Endothelial cell of umbilical vein (primary cell): ENCODE measurements around the gene ZYX. TPM values are rescaled to one million over a fixed set of nuclear protein-coding genes. Genes with fewer than 3 reads are reported as not detected.

Experiments
- BruUV-seq: library from RNA; stranded (reverse); fragments of 400-500 nt; replicated peaks from 2 replicates; lab custom pipeline; 2021; lab: Mats Ljungman, UMichigan
- CTCF ChIA-PET: fragments of 300-600, 350-600 bp; sonication (Branson Sonifier 250); formaldehyde crosslinking; loops from one replicate; lab custom pipeline; 2021; ENCODE audit warnings: antibody characterized with exemption, inconsistent platforms; lab: Charles Lee
- POLR2A ChIA-PET: fragments of 300-600, 350-600 bp; sonication (Branson Sonifier 250); formaldehyde crosslinking; loops from one replicate; lab custom pipeline; 2021; ENCODE audit warnings: antibody characterized with exemption, inconsistent platforms; lab: Charles Lee
- DNase-seq: peaks from one replicate; pipeline ENCODE4 v3.0.0-alpha.2; 2011; ENCODE audit warnings: low read depth, low spot score
- FAIRE-seq: peaks from 2 replicates; lab custom pipeline; 2011; peaks lifted over from hg19 to GRCh38; lab: Jason Lieb, UNC
- H2AFZ ChIP-seq: 2 replicates; pipeline ENCODE4 v1.6.0; 2012; ENCODE audit warnings: low read depth, low read length, control low read depth, inconsistent platforms
- H3K27ac ChIP-seq: 2 replicates; pipeline ENCODE4 v1.5.1; 2011; ENCODE audit warnings: low read depth, mild to moderate bottlenecking, control low read depth, low read length, moderate library complexity; ENCODE audit not compliant: insufficient read depth
- H3K27me3 ChIP-seq, 2 experiments: 2 replicates each; pipeline versions ENCODE4 v1.6.0 to v1.6.1; 2011; ENCODE audit warnings: low read length in 2 of 2, mixed read lengths in 1 of 2; ENCODE audit not compliant: control insufficient read depth in 2 of 2, insufficient read depth in 2 of 2
- H3K36me3 ChIP-seq, 2 experiments: 2 replicates in 1 of 2; 3 replicates in 1 of 2; pipeline ENCODE4 v1.5.1; 2011; ENCODE audit warnings: low read length in 2 of 2, mild to moderate bottlenecking in 1 of 2, moderate library complexity in 1 of 2; ENCODE audit not compliant: control insufficient read depth in 2 of 2, insufficient read depth in 2 of 2; ENCODE audit errors: extremely low read depth in 1 of 2
- H3K4me1 ChIP-seq: 3 replicates; pipeline ENCODE4 v1.5.1; 2011; ENCODE audit warnings: mild to moderate bottlenecking, low read length; ENCODE audit not compliant: control insufficient read depth, insufficient read depth; ENCODE audit errors: extremely low read depth
- H3K4me2 ChIP-seq: 2 replicates; pipeline ENCODE4 v1.6.1; 2011; ENCODE audit warnings: low read length, control low read depth, mixed read lengths; ENCODE audit not compliant: insufficient read depth
- H3K4me3 ChIP-seq, 3 experiments: fragments of 200-600 bp in 1 of 3; sonication (generic), shearing (Covaris generic) in 1 of 3; replicated peaks in 1 of 3; 2 replicates each; pipeline ENCODE4 v1.5.1; 2011 to 2016; ENCODE audit warnings: control low read depth in 3 of 3, low read length in 3 of 3, mild to moderate bottlenecking in 2 of 3, inconsistent platforms in 1 of 3, low read depth in 1 of 3, moderate library complexity in 1 of 3; ENCODE audit not compliant: insufficient read depth in 1 of 3
- H3K79me2 ChIP-seq: 2 replicates; pipeline ENCODE4 v1.6.0; 2012; ENCODE audit warnings: low read length, inconsistent platforms; ENCODE audit not compliant: control insufficient read depth, insufficient read depth
- H3K9ac ChIP-seq: replicated peaks from 2 replicates; pipeline ENCODE3; 2011; ENCODE audit warnings: low read length, control low read depth; ENCODE audit not compliant: insufficient read depth; ENCODE audit errors: extremely low read depth
- H3K9me1 ChIP-seq: replicated peaks from 3 replicates; pipeline ENCODE4 v1.6.0; 2011; ENCODE audit warnings: mild to moderate bottlenecking, low read length; ENCODE audit not compliant: control insufficient read depth, insufficient read depth; ENCODE audit errors: extremely low read depth
- H3K9me3 ChIP-seq: replicated peaks from 2 replicates; pipeline ENCODE4 v1.5.1; 2012; ENCODE audit warnings: low read length, inconsistent platforms; ENCODE audit not compliant: control insufficient read depth, insufficient read depth
- H4K20me1 ChIP-seq: replicated peaks from 2 replicates; pipeline ENCODE3; 2011; ENCODE audit warnings: mild to moderate bottlenecking, low read length; ENCODE audit not compliant: control insufficient read depth, insufficient read depth; ENCODE audit errors: extremely low read depth
- EZH2 ChIP-seq: IDR thresholded peaks from 2 replicates; pipeline ENCODE4 v1.6.1; 2012; ENCODE audit warnings: borderline replicate concordance, low read depth, mild to moderate bottlenecking, moderate library complexity, low read length, inconsistent platforms; ENCODE audit not compliant: severe bottlenecking
- FOS ChIP-seq: IDR thresholded peaks from 2 replicates; pipeline ENCODE4 v1.6.1; 2011; ENCODE audit warnings: mild to moderate bottlenecking, low read length, moderate library complexity, borderline replicate concordance; ENCODE audit not compliant: insufficient read depth
- GATA2 ChIP-seq: IDR thresholded peaks from 2 replicates; pipeline ENCODE4 v1.7.0; 2011; ENCODE audit warnings: low read depth, mild to moderate bottlenecking, moderate library complexity, mixed read lengths, low read length; ENCODE audit not compliant: insufficient read length, insufficient read depth
- JUN ChIP-seq: IDR thresholded peaks from 2 replicates; pipeline ENCODE4 v1.6.1; 2011; ENCODE audit warnings: borderline replicate concordance, low read depth; ENCODE audit not compliant: insufficient read length, insufficient read depth
- MYC ChIP-seq: IDR thresholded peaks from one replicate; pipeline ENCODE4 v1.6.1; 2011; ENCODE audit warnings: mild to moderate bottlenecking, low read depth, low read length
- POLR2A ChIP-seq: IDR thresholded peaks from 2 replicates; pipeline ENCODE4 v1.6.1; 2012; ENCODE audit warnings: low read depth, mild to moderate bottlenecking, control low read depth, low read length
- POLR2AphosphoS5 ChIP-seq: IDR thresholded peaks from 2 replicates; pipeline ENCODE4 v1.6.1; 2012; ENCODE audit warnings: low read depth, mild to moderate bottlenecking, control low read depth, low read length, moderate library complexity; ENCODE audit not compliant: insufficient read depth
- dilution Hi-C: fragments of 300-500 bp; cut with MboI; formaldehyde crosslinking; loops from one replicate; pipeline ENCODE4 v1.15.0; 2019; ENCODE audit warnings: low sequenced_read_pairs; ENCODE audit not compliant: extremely low pct_ligation_motif_present
- intact Hi-C: fragments of 100-400 bp; cut with micrococcal nuclease; formaldehyde crosslinking; loops from one replicate; pipeline ENCODE4 v1.10.0; 2022
- polyA plus RNA-seq, 4 experiments: library from polyadenylated mRNA; depleted of rRNA in 3 of 4; stranded (reverse) in 3 of 4; unstranded in 1 of 4; fragments of >200 nt; gene quantifications; 2 replicates each; pipeline versions ENCODE4 v1.2.1 to v1.2.3, GENCODE V29; 2011 to 2012; ENCODE audit warnings: missing spikeins in 1 of 4
- total RNA-seq: library from RNA; stranded (reverse); gene quantifications from 2 replicates; pipeline ENCODE4 v1.2.3, GENCODE V29; 2021

Gene ZYX
- total and polyA plus RNA-seq, 2 donors (not counting 3 experiments of a cell fraction or from before 2014, with no cell fraction given), result 196 to 545 TPM

- POLR2A ChIA-PET, result interaction anchor here (0.9 kb wide), 1 partner anchor 27 kb away, joined by 3 read pairs; no protein-coding TSS in a partner anchor
- H2AFZ ChIP-seq, result no peak overlapping the region
- H3K27ac ChIP-seq, result no peak overlapping the region
These were observed 29.4 kb downstream of the ZYX start for GRCh38 chr7:143410521-143411004.

GRCh38 chr7:143411976-143412708 lies 31.0 kb downstream of the ZYX start:
- Histone ChIP-seq H2AFZ (no peak overlapping the region), H3K27ac (no peak overlapping the region), H3K9ac (no peak overlapping the region), H3K36me3 (no peaks in the 10 kb centered on the region), H3K9me1 (no peaks in the 10 kb centered on the region), H3K4me3 (no peak overlapping the region), H4K20me1 (no peaks in the 10 kb centered on the region), H3K9me3 (no peaks in the 10 kb centered on the region), H3K27me3 (no peaks in the 10 kb centered on the region), H3K79me2 (no peaks in the 10 kb centered on the region), H3K4me2 (no peak overlapping the region), H3K4me1 (peaks cover 18% of the 10 kb centered on the region)
- dilution Hi-C loops (no loop called here), intact Hi-C loops (no loop called here)
- no TSS peak for BruUV-seq
- FAIRE-seq, result no peak
- POLR2A ChIA-PET, result no interaction called here
- no peak for DNase-seq
- TF ChIP-seq GATA2, result no peak
- TF ChIP-seq POLR2A, result no peak
- TF ChIP-seq EZH2, result no peak
- TF ChIP-seq POLR2AphosphoS5, result no peak
- no peak for TF ChIP-seq JUN
- TF ChIP-seq FOS, result no peak
- no peak for TF ChIP-seq MYC
- CTCF ChIA-PET, result interaction anchor here (1.4 to 1.5 kb wide), 2 partner anchors 88 to 172 kb away, joined by 3 to 6 read pairs; no protein-coding TSS in a partner anchor

More at GRCh38 chr7:143410521-143411004, 29.4 kb downstream of the ZYX start:
- CTCF ChIA-PET, result interaction anchor here (1.0 to 1.5 kb wide), 3 partner anchors 15 to 170 kb away, joined by 3 to 6 read pairs (median 3); no protein-coding TSS in a partner anchor
- no peaks in the 10 kb centered on the region for H4K20me1 ChIP-seq
- intact Hi-C loops (no loop called here), dilution Hi-C loops (no loop called here)
- FAIRE-seq (no peak), DNase-seq (no peak)
- peaks cover 14% of the 10 kb centered on the region for H3K4me1 ChIP-seq
- H3K36me3 ChIP-seq, result no peaks in the 10 kb centered on the region
- H3K79me2 ChIP-seq, result no peaks in the 10 kb centered on the region
- no peak overlapping the region for H3K4me3 ChIP-seq
- H3K4me2 ChIP-seq, result no peak overlapping the region
- no TSS peak for BruUV-seq
- no peak for TF ChIP-seq MYC
- H3K9me1 ChIP-seq, result no peaks in the 10 kb centered on the region
- H3K9ac ChIP-seq, result no peak overlapping the region
- no peaks in the 10 kb centered on the region for H3K27me3 ChIP-seq
- H3K9me3 ChIP-seq, result no peaks in the 10 kb centered on the region
